Ovary (tissue), 3 donors: Measurements from ENCODE around the gene NEMP2.

Experiments
- POLR2A ChIP-seq: fragments of 450-650 bp; IDR thresholded peaks from one replicate; pipeline ENCODE4 v1.6.1; 2017; ENCODE audit warnings: antibody characterized with exemption, mild to moderate bottlenecking, moderate library complexity
- TF ChIP-seq, protein P1 (sequence below), 3 donors: fragments of 450-650 bp in 2 of 3; fragments of 200-600 bp in 1 of 3; IDR thresholded peaks; one replicate each; pipeline versions ENCODE4 v1.5.1 to v1.8.0; 2016 to 2022; ENCODE audit warnings: antibody characterized with exemption in 3 of 3, mild to moderate bottlenecking in 1 of 3
- donor health status: DM: no; HTN: no; CAD: no.

DNA sequence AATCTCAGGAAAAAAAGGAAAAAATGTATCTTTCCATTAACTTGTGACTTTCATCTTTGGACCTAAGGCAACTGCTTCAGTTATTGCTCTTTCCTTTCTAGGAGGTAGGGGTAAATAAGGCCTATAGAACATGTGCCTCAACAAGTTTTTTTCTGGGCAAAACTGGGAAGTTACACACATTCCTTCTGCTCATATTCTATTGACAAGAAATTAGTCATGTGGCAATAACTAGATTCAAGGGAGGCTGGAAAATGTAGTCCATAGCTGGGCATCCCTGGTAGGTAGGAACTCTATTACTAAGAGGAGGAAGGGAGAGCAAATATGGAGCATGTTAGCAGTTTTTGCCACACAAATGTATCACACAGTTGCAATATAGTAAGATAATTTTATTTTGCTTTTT lies 37.7 kb upstream of the NEMP2 start:
- TF ChIP-seq POLR2A = no peak
- TF ChIP-seq, protein P1, sequence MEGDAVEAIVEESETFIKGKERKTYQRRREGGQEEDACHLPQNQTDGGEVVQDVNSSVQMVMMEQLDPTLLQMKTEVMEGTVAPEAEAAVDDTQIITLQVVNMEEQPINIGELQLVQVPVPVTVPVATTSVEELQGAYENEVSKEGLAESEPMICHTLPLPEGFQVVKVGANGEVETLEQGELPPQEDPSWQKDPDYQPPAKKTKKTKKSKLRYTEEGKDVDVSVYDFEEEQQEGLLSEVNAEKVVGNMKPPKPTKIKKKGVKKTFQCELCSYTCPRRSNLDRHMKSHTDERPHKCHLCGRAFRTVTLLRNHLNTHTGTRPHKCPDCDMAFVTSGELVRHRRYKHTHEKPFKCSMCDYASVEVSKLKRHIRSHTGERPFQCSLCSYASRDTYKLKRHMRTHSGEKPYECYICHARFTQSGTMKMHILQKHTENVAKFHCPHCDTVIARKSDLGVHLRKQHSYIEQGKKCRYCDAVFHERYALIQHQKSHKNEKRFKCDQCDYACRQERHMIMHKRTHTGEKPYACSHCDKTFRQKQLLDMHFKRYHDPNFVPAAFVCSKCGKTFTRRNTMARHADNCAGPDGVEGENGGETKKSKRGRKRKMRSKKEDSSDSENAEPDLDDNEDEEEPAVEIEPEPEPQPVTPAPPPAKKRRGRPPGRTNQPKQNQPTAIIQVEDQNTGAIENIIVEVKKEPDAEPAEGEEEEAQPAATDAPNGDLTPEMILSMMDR (IDR thresholded peaks at IDR 0.05) = no peak
